H1 (cell line): Measurements from ENCODE around the gene GPS1. TPM values are rescaled to one million over a fixed set of nuclear protein-coding genes. Genes with fewer than 3 reads are reported as not detected.
A peak's percentile ranks its signal among the peaks of the same experiment; 100 is the strongest.

Experiments
- CTCF ChIA-PET: fragments of 300-600 bp; sonication (Branson Sonifier 250); formaldehyde crosslinking; loops from one replicate; lab custom pipeline; 2021; ENCODE audit not compliant: partially characterized antibody; lab: Charles Lee
- POLR2A ChIA-PET: fragments of 300-600 bp; sonication (Branson Sonifier 250); formaldehyde crosslinking; loops from one replicate; lab custom pipeline; 2021; ENCODE audit warnings: inconsistent platforms; ENCODE audit not compliant: partially characterized antibody; lab: Charles Lee
- DNase-seq, 2 experiments: peaks; one replicate each; pipeline versions ENCODE4 v3.0.0 to v3.0.0-alpha.2; 2010 to 2022; ENCODE audit warnings: low spot score in 2 of 2, low read depth in 1 of 2, mixed read lengths in 1 of 2
- FAIRE-seq: peaks from 2 replicates; lab custom pipeline; 2011; peaks lifted over from hg19 to GRCh38; lab: Jason Lieb, UNC
- H2AFZ ChIP-seq: 2 replicates; pipeline ENCODE4 v1.8.1; 2012; ENCODE audit warnings: low read length, inconsistent platforms
- H2AK5ac ChIP-seq: 2 replicates; pipeline ENCODE4 v1.6.1; 2013; ENCODE audit warnings: low read depth, low read length
- H2BK120ac ChIP-seq: replicated peaks from 2 replicates; pipeline ENCODE3; 2013; ENCODE audit warnings: low read depth, low read length, inconsistent platforms
- H2BK12ac ChIP-seq: 2 replicates; pipeline ENCODE4 v1.6.1; 2013; ENCODE audit warnings: low read depth, low read length
- H2BK15ac ChIP-seq: 2 replicates; pipeline ENCODE4 v1.6.1; 2013; ENCODE audit warnings: low read length
- H2BK20ac ChIP-seq: 2 replicates; pipeline ENCODE4 v1.6.1; 2013; ENCODE audit warnings: low read length
- H2BK5ac ChIP-seq: 2 replicates; pipeline ENCODE4 v1.6.1; 2013; ENCODE audit warnings: low read depth, low read length
- H3K14ac ChIP-seq: 2 replicates; pipeline ENCODE4 v1.6.1; 2013; ENCODE audit warnings: inconsistent platforms; ENCODE audit not compliant: insufficient read length
- H3K18ac ChIP-seq: 2 replicates; pipeline ENCODE4 v1.6.1; 2013; ENCODE audit warnings: low read length; ENCODE audit errors: extremely low read depth
- H3K23ac ChIP-seq: 2 replicates; pipeline ENCODE4 v1.6.1; 2013; ENCODE audit warnings: inconsistent platforms; ENCODE audit not compliant: insufficient read length
- H3K23me2 ChIP-seq: 2 replicates; pipeline ENCODE4 v1.6.1; 2013; ENCODE audit warnings: low read depth, low read length
- H3K27ac ChIP-seq: 2 replicates; pipeline ENCODE4 v1.6.1; 2011; ENCODE audit warnings: low read depth, low read length, inconsistent platforms
- H3K27me3 ChIP-seq, 4 experiments: replicated peaks in 1 of 4; 1 replicate in 1 of 4; 2 replicates in 3 of 4; pipeline versions ENCODE4 v1.6.1 to v1.8.1; 2011 to 2013; ENCODE audit warnings: low read length in 3 of 4, mild to moderate bottlenecking in 3 of 4, inconsistent platforms in 2 of 4, mixed read lengths in 2 of 4, moderate library complexity in 1 of 4; ENCODE audit not compliant: control insufficient read depth in 3 of 4, insufficient read depth in 3 of 4; ENCODE audit errors: extremely low read depth in 1 of 4
- H3K36me3 ChIP-seq, 4 experiments: 2 replicates each; pipeline versions ENCODE4 v1.6.1 to v1.8.1; 2011 to 2013; ENCODE audit warnings: mild to moderate bottlenecking in 4 of 4, low read length in 3 of 4, moderate library complexity in 2 of 4, control low read depth in 1 of 4, inconsistent platforms in 1 of 4; ENCODE audit not compliant: insufficient read depth in 4 of 4, control insufficient read depth in 2 of 4
- H3K4ac ChIP-seq: replicated peaks from 2 replicates; pipeline ENCODE3; 2013; ENCODE audit warnings: low read length, low read depth, mixed read lengths, inconsistent platforms; ENCODE audit not compliant: insufficient read length
- H3K4me1 ChIP-seq, 4 experiments: replicated peaks in 1 of 4; 1 replicate in 1 of 4; 2 replicates in 3 of 4; pipeline versions ENCODE4 v1.6.1 to v1.8.1; 2011 to 2013; ENCODE audit warnings: low read length in 3 of 4, inconsistent platforms in 2 of 4, mixed read lengths in 1 of 4; ENCODE audit not compliant: insufficient read depth in 4 of 4, control insufficient read depth in 3 of 4
- H3K4me2 ChIP-seq, 2 experiments: 2 replicates each; pipeline versions ENCODE4 v1.6.1 to v1.8.1; 2011 to 2013; ENCODE audit warnings: low read depth in 2 of 2, low read length in 2 of 2, control low read depth in 1 of 2, inconsistent platforms in 1 of 2, mild to moderate bottlenecking in 1 of 2; ENCODE audit not compliant: insufficient read depth in 1 of 2
- H3K4me3 ChIP-seq, 4 experiments: fragments of 200-600, 300-600 bp in 1 of 4; sonication (generic), shearing (Covaris generic), sonication (Bioruptor Twin) in 1 of 4; 2 replicates each; pipeline versions ENCODE4 v1.5.1 to v1.8.1; 2011 to 2016; ENCODE audit warnings: low read length in 4 of 4, low read depth in 3 of 4, control low read depth in 2 of 4, inconsistent platforms in 2 of 4, mild to moderate bottlenecking in 2 of 4, mixed read lengths in 1 of 4, moderate library complexity in 1 of 4; ENCODE audit not compliant: insufficient read depth in 2 of 4; ENCODE audit errors: extremely low read depth in 1 of 4
- H3K56ac ChIP-seq: replicated peaks from 2 replicates; pipeline ENCODE3; 2013; ENCODE audit warnings: low read depth, mild to moderate bottlenecking, mixed read lengths, low read length, inconsistent platforms; ENCODE audit not compliant: insufficient read length
- H3K79me1 ChIP-seq: 2 replicates; pipeline ENCODE4 v1.6.1; 2013; ENCODE audit warnings: low read depth, low read length, control low read depth
- H3K79me2 ChIP-seq, 2 experiments: 2 replicates each; pipeline versions ENCODE4 v1.6.1 to v1.8.1; 2012 to 2013; ENCODE audit warnings: low read length in 2 of 2, mild to moderate bottlenecking in 2 of 2, inconsistent platforms in 1 of 2; ENCODE audit not compliant: insufficient read depth in 2 of 2, control insufficient read depth in 1 of 2
- H3K9ac ChIP-seq, 4 experiments: replicated peaks in 1 of 4; 1 replicate in 1 of 4; 2 replicates in 3 of 4; pipeline versions ENCODE4 v1.6.1 to v1.8.1; 2011 to 2013; ENCODE audit warnings: low read depth in 3 of 4, low read length in 3 of 4, control low read depth in 2 of 4, mild to moderate bottlenecking in 2 of 4, moderate library complexity in 2 of 4, inconsistent platforms in 1 of 4; ENCODE audit errors: extremely low read depth in 1 of 4
- H3K9me3 ChIP-seq, 2 experiments: 2 replicates each; pipeline versions ENCODE4 v1.6.1 to v1.8.1; 2012 to 2013; ENCODE audit warnings: mild to moderate bottlenecking in 2 of 2, moderate library complexity in 2 of 2, control low read depth in 1 of 2, inconsistent platforms in 1 of 2, low read depth in 1 of 2, low read length in 1 of 2, mixed read lengths in 1 of 2; ENCODE audit not compliant: insufficient read depth in 2 of 2
- H4K20me1 ChIP-seq, 2 experiments: replicated peaks in 1 of 2; 2 replicates each; pipeline versions ENCODE3 to v1.8.1; 2011 to 2013; ENCODE audit warnings: inconsistent platforms in 2 of 2, low read length in 2 of 2, mild to moderate bottlenecking in 1 of 2; ENCODE audit not compliant: insufficient read depth in 2 of 2, control insufficient read depth in 1 of 2
- H4K5ac ChIP-seq: 2 replicates; pipeline ENCODE4 v1.6.1; 2013; ENCODE audit warnings: low read length, low read depth, mixed read lengths, inconsistent platforms; ENCODE audit not compliant: insufficient read length
- H4K8ac ChIP-seq: 2 replicates; pipeline ENCODE4 v1.8.0; 2013; ENCODE audit warnings: mild to moderate bottlenecking, moderate library complexity, low read length, inconsistent platforms; ENCODE audit not compliant: insufficient read depth; ENCODE audit errors: extremely low read depth
- H4K91ac ChIP-seq: replicated peaks from 2 replicates; pipeline ENCODE3; 2013; ENCODE audit warnings: low read length, mixed read lengths, inconsistent platforms; ENCODE audit not compliant: insufficient read length
- BCL11A ChIP-seq, 2 experiments: IDR thresholded peaks; one replicate each; pipeline ENCODE4 v1.6.1; 2011; ENCODE audit warnings: low read depth in 2 of 2, low read length in 2 of 2, mild to moderate bottlenecking in 2 of 2
- POLR2AphosphoS5 ChIP-seq: IDR thresholded peaks from 2 replicates; pipeline ENCODE4 v1.6.1; 2011; ENCODE audit warnings: low read depth, low read length
- SP1 ChIP-seq: IDR thresholded peaks from 2 replicates; pipeline ENCODE4 v1.6.1; 2011; ENCODE audit warnings: low read depth, low read length
- SUZ12 ChIP-seq: fragments of 200-600 bp; sonication (generic); IDR thresholded peaks from 2 replicates; pipeline ENCODE4 v1.6.1; 2012; ENCODE audit warnings: mild to moderate bottlenecking, inconsistent platforms, low read length, moderate library complexity, mixed read lengths
- WGBS, 2 experiments: shearing (Covaris generic) in 1 of 2; methylation state at CpG; one replicate each; pipeline versions ENCODE4 v1.1.6 to v1.1.7; 2013 to 2015; ENCODE audit warnings: low lambda C conversion rate in 2 of 2, mixed read lengths in 2 of 2, inconsistent platforms in 1 of 2, low coverage in 1 of 2, missing lambda C conversion rate in 1 of 2; ENCODE audit not compliant: insufficient replicate concordance in 2 of 2, insufficient coverage in 1 of 2, insufficient read length in 1 of 2; ENCODE audit errors: extremely low coverage in 1 of 2, missing lambda C conversion rate in 1 of 2; 5-methylcytosine and 5-hydroxymethylcytosine counted together
- polyA plus RNA-seq, 7 experiments: library from polyadenylated mRNA; depleted of rRNA in 3 of 7; stranded (reverse) in 5 of 7; unstranded in 2 of 7; fragments of >200 nt in 5 of 7; fragments of 200-250 nt in 2 of 7; gene quantifications; 1 replicate in 5 of 7; 2 replicates in 1 of 7; 4 replicates in 1 of 7; pipeline versions ENCODE4 v1.2.1 to v1.2.3, GENCODE V29; 2011 to 2013; ENCODE audit warnings: missing spikeins in 2 of 7, mixed read lengths in 2 of 7
- total RNA-seq: library from RNA; stranded (reverse); fragmentation: NEBNext Ultra II Directional; extraction: Animal tissue kit (Norgen Biotek cat#: 25700); gene quantifications from 2 replicates; pipeline ENCODE4 v1.2.1, GENCODE V29; 2021

Gene GPS1
- total and polyA plus RNA-seq, 2 of the 8 experiments (the other 6 are each of a cell fraction or from before 2014, with no cell fraction given) = 153 to 277 TPM

DNA sequence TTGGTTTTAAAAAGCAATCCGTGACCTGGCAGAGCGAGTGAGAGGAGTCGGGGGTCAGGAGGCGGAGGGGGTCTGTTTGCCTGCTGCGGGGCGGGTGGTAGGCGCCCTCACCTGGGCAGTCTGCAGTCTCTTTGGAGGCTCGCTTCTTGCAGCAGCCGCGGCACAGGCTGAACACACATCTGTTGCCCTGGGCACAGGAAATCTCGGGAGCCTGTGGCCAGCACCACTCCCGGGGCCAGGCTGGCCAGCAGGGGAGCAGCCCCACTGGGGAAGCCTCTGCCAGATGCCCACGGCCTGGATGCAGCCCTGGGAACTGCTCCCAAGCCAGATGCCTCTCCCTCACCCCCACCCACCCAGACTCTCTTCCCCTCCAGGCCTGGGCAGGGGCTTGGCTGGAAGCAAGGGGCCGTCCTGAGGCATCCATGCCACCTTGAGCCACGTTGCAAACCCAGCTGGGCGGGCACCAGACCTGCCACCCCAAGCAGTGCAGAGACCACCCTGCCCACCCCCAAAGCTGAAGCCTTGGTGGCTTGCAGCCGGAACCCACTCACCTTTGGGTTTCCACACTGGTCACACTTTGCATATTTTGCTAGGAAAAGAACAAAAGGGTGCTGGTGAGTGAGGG, 6.6 kb downstream of the GPS1 start:
- Histone ChIP-seq H3K4me2 (no peak overlapping the region), H3K9ac (no peak overlapping the region), H3K18ac (no peak overlapping the region), H4K20me1 (peaks cover under 1 to 19% of the 10 kb centered on the region in 2 experiments), H3K36me3 (peaks cover 14 to 43% (median 36%) of the 10 kb centered on the region in 4 experiments), H2BK12ac (no peak overlapping the region), H2AFZ (no peak overlapping the region), H3K79me2 (peaks cover 0 to under 1% of the 10 kb centered on the region in 2 experiments; a peak in 1 of 4 replicates), H3K4me1 (no peaks in the 10 kb centered on the region), H3K79me1 (no peaks in the 10 kb centered on the region), H2BK5ac (no peak overlapping the region), H3K4me3 (no peak overlapping the region), H2AK5ac (no peak overlapping the region), H3K56ac (peak overlapping the region; percentile 16), H3K23ac (no peak overlapping the region), H3K4ac (no peak overlapping the region), H3K14ac (no peak overlapping the region), H3K23me2 (no peaks in the 10 kb centered on the region; the same call in 1 of the 2 replicates), H2BK20ac (no peak overlapping the region), H2BK120ac (no peak overlapping the region), H4K91ac (no peak overlapping the region), H2BK15ac (no peak overlapping the region), H4K8ac (peak overlapping the region; percentile 5; the same call in 1 of the 2 replicates), H3K27ac (no peak overlapping the region), H4K5ac (no peak overlapping the region), H3K9me3 (no peaks in the 10 kb centered on the region), H3K27me3 (no peaks in the 10 kb centered on the region)
- ChIA-PET CTCF (interaction anchor here (0.9 to 1.7 kb wide), 4 partner anchors 9 to 94 kb away, joined by 3 to 4 read pairs (median 3); no protein-coding TSS in a partner anchor), POLR2A (interaction anchor here (0.6 to 16.2 kb wide), 11 partner anchors 3 to 321 kb away, joined by 3 to 161 read pairs (median 24); partner anchors contain the start of genes DUS1L, GPS1, RAC3 and RFNG)
- TF ChIP-seq SP1 (no peak), SUZ12 (no peak), POLR2AphosphoS5 (no peak), BCL11A (IDR thresholded peaks at IDR 0.05; ENCODE audit: low read depth in 2 of 2, low read length in 2 of 2) (no peak)
- FAIRE-seq (no peak), DNase-seq (no peak)
- WGBS, 2 experiments = 88% methylated on average over 16 of the region's 17 CpGs; no CpG with 5 or more reads in 1 of the 2 experiments
